CD4-positive, alpha-beta T cell treated with Interleukin-10 for 1 hour (primary cell): ENCODE data around the gene IGFL1.
"Not testable (repeated sequence)": the region's sequence is repeated elsewhere in the genome, so short reads cannot be mapped to it uniquely, and the experiment has no call there.

Experiments used
- DNase-seq: peaks from one replicate; pipeline ENCODE4 v3.0.0-alpha.2; 2020

The IGFL1 gene

GRCh38 chr19:46202872-46203860 is 26.4 kb upstream of the IGFL1 start:
- no peak for DNase-seq

DNA sequence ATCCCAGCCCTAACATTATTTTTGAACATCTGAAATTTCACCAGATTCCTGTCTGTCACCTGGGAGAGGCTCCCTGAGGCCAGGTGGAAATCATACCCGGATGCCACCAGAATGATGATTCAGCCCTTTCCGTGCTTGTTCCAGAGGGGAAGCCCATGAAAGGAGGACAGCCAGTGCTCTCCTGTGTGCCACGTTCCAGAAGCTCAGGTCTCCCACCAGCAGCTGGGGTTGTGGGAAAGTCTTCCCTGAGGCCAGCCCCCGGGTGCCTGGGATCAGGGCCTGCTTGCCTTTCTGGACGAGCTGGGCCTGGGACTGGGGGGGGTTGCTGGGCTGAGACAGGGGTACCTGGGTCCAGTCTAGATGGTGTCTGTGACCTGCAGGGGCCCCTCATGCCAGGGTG is 25.5 kb upstream of the IGFL1 start:
- no peak for DNase-seq

GRCh38 chr19:46205183-46205984 is 24.2 kb upstream of the IGFL1 start:
- no peak for DNase-seq

DNA sequence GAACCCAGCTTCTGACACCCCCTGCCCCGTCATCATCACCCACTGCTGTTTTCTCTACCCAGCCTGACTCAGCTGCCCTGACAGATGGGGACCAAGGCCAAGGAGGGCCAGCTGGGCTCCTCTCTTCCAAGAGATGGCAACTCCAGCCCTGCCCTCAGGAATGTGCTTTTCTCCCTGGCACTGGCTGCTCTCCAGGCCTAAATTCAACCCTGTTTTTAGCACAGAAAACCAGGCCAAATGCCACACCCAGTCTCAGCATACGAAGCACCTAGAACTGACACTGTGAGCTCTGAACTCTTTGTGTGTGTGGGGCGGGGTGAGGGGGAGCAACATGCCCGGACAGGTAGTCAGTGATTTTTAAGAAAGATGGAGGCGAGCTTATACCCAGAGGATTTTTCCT is 23.4 kb upstream of the IGFL1 start:
- DNase-seq = no peak

GRCh38 chr19:46206682-46207081 is 22.9 kb upstream of the IGFL1 start:
- DNase-seq = no peak

- not testable (repeated sequence) for DNase-seq
Observed at GRCh38 chr19:46207858-46208257, 21.7 kb upstream of the IGFL1 start.

DNA sequence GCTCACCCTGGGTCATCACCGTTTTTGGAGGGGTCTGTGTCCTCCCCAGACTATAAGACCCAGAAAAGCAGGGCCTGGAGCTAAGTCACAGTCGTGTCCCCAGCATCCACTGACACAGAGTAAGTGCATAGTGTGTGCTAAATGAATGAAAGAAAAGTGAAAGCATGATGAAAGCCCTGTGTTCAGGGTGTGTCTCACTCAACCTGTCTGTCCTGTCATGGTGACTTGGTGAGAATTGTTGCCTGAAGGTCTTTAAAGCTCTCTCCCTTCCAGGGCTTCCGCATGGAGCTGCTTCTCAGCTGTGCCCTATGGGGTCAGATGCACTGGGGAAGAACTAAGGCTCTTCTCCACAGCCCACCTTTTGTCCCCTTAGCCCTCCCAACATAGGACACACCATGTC is 20.5 kb upstream of the IGFL1 start:
- DNase-seq = no peak

- DNase-seq = no peak
Observed at GRCh38 chr19:46209472-46209871, 20.1 kb upstream of the IGFL1 start.

GRCh38 chr19:46210669-46211068 is 18.9 kb upstream of the IGFL1 start:
- DNase-seq = no peak

- DNase-seq = no peak
Observed at GRCh38 chr19:46211201-46211881, 18.2 kb upstream of the IGFL1 start.

GRCh38 chr19:46212592-46212991 is 16.9 kb upstream of the IGFL1 start:
- DNase-seq = not testable (repeated sequence)

- DNase-seq = no peak
Observed at GRCh38 chr19:46213156-46213555, 16.4 kb upstream of the IGFL1 start.

DNA sequence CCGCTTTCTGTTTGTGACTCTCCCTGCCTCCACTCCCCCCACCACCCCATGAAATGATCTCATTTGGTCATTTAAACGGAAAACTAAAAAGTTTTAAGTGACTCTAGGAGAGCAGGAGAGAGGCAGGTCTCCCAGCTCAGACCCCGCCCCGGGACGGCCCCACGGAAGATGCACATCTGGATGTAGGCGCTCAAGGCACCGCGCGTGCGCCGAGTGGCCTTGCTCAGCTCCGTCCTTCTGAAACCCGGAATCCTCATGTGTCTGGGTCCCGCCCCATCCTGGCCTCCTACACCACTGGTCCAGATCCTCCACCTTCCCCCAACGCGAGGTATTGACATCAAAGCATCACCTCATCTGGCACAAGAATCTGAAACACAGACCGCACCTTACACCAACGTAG is 15.7 kb upstream of the IGFL1 start:
- DNase-seq = no peak

DNA sequence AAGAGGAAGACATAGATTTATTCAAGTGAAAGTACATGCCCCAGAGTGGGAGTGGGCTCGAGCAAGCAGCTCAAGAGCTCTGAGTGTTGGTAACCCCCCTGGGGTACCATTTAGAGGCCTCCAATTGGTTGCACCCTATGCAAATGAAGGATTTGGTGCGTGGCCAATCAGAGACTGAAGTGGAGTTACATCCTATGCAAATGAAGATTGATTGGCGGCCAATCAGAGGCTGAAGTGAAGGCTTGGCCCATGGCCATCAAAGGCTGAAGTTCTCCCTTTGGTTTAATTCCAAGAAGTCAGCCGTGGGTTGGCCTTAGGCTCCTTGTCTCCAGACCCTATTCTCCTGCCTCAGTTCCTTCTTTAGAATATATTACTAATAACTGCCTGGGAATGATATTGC is 12.9 kb upstream of the IGFL1 start:
- DNase-seq = no peak

DNA sequence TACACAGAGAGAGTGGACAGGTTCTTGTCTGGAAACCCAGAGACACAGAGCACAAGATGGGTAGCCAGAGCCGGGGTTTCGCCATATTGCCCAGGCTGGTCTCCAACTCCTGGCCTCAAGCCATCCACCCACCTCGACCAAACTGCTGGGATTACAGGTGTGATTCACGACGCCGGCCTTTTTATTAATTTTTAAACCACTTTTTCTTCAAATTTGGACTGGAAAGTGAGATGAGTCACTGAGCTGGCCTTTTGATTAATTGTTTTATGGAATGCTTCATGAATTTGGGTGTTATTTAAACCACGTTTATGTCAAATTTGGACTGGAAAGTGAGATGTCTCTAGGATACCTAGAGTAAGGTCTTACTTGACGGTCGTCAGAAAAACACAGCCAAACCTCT is 12.1 kb upstream of the IGFL1 start:
- DNase-seq = no peak

- no peak for DNase-seq
Observed at GRCh38 chr19:46218160-46218559, 11.4 kb upstream of the IGFL1 start.

DNA sequence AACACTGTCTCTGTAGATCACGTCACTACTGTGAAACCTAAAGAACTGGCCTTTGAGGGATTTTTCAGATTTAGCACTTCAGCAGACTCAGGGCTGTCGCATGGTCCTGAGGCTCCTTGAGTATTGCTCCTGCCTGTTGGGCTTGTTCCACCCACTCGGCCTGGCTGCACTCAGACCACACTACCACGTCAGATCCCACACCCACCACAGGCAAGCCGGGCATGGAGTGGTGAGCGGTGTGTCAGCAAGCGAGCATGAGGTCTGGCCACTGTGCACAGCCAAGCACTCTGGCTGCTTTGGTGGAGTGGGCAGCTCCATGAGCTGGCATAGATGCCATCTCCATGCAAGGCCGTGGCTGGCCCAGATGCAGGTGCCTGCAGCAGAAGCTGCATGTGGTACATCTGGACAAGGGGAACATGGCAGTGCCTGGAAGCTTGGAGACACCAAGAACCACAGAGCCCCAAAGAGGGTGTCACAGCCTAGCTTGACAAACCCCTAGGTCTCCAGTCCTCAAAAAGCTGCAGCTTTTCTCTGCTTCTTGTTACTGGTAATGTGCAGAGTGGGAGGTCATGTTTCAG is 9.4 kb upstream of the IGFL1 start:
- DNase-seq = no peak

GRCh38 chr19:46221152-46221551 is 8.4 kb upstream of the IGFL1 start:
- no peak for DNase-seq

- DNase-seq = no peak
Observed at GRCh38 chr19:46221981-46222610, 7.4 kb upstream of the IGFL1 start.

- not testable (repeated sequence) for DNase-seq
Observed at GRCh38 chr19:46223787-46224186, 5.8 kb upstream of the IGFL1 start.

DNA sequence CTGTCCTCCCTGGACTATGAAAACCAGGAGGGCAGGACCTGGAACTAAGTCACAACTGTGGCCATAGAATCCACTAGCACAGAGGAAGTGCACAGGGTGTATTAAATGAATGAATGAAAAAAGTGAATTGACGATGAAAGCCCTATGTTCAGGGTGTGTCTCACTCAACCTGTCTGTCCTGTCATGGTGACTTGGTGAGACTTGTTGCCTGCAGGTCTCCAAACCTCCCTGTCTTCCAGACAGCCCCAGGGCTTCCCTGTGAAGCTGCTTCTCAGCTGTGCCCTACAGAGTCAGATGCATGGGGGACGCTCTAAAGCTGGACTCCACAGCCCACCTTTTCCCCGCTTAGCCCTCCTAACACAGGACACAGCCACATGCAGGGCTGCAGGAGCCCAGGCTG is 4.8 kb upstream of the IGFL1 start:
- DNase-seq = no peak

DNA sequence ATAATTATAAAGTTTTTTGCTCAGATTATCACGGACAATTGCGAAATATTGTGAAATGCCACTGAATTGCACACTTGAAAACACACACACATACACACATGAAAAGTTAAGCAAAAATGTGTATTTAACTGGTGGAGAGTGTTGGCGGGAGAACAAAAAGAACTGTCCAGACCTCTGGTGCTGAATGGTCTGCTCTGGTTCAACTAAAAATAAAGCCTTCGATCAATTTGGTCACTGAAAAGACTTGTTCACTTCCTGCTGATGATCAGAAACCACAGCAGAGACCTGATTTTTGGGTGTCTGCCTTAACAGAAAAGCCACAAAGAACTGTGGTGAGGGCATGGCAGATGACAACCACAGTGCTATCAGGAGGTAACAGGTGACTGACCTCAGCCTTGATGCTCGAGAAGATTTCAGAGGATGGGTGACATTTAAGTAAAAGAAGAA is 4.0 kb upstream of the IGFL1 start:
- DNase-seq = no peak
